GM21576 (cell line): ENCODE results near the gene PPARGC1A.

Experiments
- ATAC-seq: cut with Tn5 transposase; IDR thresholded peaks from one replicate; pipeline ENCODE4 v1.9.1; 2021; ENCODE audit warnings: mild to moderate bottlenecking, moderate library complexity; ENCODE audit not compliant: unreplicated experiment

Gene PPARGC1A

DNA sequence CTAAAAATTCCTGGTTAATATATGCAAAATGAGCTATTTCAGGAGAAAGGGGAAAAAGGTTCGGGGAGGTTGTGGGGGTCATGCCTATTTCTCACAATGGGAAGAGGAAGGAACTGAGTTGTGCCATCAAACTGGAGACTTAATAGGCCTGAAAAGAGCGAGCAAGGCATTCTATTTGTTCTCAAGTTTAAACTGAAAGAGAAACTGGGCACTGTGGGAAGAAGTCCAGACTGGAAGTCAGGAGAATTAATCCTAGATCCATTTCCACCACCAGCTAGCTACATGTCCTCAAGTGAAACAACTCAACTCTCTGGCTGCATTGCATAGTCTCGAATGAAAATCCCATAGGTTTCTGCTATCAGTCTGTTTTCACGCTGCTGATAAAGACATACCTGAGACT, 50.6 kb downstream of the PPARGC1A start:
- ATAC-seq = no peak

DNA sequence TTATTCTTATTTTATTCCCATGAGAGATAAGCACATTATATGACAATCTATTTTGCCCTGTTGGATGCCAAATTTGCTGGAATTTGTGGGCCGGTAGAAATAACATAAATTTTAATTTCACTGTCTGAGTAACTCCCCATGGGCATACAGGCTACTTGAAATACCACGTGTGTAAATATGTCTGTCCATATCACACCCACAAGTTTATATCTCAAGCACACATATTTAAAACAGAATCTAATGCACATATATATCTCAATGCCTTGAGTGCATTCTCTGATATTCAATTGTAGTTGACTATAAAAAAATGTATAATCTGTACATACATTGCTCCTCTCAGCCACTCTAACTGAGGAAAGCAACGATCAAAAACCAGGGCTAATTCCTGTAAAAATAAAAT, 51.2 kb downstream of the PPARGC1A start:
- no peak for ATAC-seq

DNA sequence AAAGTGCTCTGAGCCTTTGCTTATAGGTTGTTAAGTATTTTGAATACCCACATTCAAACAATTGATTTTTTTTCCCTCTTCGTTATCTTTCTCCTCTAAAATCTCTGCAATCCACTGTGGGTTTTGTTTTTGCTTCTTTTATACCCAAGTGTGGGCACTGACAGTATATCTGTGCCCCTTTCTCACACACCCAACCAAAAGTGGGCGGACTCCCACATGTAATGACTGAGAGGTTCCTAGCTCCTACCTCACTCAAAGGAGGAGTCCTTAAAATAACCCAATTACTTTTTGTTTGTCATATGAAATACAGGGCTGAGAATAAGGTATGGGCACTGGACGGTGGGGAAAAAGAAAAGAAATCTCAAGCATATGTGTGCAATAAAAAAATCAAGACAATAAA, 51.7 kb downstream of the PPARGC1A start:
- no peak for ATAC-seq

DNA sequence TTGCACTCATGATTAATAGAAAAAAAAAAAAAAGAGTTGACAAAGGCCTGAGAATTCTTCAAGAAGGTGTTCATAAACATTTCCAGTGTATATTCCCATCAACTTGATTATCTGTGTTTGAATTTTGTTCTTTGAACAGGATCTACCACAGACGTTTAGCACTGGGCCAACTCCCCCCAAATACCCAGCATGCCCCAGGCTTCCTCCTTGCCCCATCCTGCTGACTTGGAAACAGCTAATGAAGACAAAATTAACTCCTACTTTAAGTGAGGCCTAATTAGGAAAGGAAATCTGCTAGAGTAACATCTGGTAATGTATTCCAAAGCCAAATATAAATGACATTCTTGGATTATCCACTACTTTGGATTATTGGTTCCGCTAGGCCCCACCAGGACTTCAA, 52.5 kb downstream of the PPARGC1A start:
- no peak for ATAC-seq

DNA sequence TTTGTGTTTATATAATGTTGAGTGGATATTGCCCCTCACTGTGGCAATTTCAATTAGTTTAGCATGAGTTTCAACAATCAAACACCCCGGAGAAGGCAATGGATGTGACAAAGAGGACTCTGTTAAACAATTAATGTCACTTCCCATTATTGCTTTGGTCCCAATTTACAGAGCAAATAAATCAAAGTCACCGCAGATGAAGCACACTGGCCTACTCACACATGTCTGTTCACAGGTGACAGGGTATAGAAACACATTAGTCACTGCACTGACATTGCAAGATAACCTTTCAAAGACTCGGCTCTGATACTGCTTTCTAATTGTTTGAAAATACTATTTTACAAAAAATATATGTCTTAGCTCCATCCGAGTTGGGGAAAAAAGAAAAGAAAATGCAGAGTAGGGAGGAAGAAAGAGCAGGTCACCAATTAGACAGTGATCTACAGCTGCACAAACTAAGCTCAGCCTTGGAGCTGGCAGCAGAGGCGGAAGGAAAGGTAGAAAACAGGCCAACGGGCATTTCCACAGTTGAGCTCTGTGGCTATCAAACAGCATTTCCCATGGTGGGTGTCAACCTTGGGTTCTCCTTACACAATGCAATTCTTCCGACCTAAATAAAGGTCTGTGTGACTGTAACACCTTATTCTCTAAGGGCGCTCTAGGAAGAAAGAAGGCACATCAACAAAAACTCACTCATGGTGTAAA, 53.9 kb downstream of the PPARGC1A start:
- ATAC-seq = no peak

DNA sequence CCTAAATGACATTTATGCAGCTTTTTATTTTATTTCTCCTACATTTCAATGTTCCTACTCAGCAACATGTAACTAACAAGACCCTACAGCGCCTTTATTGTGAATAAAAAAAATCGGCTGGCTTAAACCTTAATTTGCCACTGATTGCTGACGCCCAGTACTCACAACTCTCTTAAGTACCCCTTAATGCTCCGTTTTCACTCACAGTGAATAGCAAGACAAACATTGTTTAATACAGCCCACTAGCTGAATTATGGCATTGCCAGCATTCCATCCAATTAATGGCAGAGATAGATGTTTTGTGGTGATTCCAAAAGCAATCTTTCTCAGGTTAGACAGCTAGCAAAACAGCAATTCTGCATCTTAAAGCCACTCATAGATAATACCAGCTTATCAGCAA, 61.1 kb downstream of the PPARGC1A start:
- no peak for ATAC-seq

DNA sequence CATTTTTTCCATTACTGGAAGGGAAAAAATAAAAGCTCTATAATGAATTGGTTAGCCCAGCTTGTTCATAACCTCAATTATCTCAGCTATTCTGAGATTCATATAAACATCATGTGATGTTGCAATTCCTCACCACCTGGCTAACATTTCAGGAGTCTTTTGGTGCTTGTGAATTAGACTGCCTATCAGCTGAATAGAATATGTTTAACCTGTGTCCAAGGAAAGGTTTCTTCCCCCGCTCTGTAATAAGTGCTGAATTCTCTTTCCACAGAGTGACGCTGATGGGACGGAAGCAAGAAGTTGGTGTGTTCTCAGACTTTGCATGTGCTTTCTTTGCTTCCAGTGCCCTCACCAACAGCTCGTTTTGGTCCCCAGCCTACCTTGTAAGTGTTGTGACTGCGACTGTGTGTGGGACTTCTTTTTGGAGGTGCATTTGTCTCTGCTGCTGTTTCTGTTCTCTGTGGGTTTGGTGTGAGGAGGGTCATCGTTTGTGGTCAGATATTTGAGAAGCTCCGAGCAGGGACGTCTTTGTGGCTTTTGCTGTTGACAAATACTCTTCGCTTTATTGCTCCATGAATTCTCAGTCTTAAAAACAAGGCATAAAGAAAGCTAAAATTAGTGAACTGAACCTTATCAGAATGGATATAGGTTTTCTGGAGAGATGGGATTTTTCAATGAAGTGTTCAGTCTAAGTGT, 61.7 kb downstream of the PPARGC1A start:
- no peak for ATAC-seq

DNA sequence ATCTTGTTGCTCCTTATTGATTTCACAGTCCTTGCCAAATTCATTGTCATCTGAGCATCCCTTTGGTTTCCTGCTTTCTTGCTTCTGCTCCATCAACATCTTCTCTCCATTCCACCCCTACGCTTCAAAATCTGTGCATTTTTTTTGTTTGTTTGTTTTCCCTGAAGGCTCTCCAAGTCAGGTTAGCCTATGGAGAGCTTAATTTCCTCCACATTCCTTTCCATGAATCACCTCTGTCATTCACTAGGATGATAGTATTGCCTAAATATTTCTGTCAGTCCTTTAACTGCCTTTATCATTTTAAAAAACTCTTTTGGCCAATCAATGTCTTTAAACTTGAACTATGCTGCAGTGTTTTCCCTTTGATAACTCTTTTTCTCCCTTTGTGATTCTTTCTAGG, 67.7 kb downstream of the PPARGC1A start:
- ATAC-seq = no peak

DNA sequence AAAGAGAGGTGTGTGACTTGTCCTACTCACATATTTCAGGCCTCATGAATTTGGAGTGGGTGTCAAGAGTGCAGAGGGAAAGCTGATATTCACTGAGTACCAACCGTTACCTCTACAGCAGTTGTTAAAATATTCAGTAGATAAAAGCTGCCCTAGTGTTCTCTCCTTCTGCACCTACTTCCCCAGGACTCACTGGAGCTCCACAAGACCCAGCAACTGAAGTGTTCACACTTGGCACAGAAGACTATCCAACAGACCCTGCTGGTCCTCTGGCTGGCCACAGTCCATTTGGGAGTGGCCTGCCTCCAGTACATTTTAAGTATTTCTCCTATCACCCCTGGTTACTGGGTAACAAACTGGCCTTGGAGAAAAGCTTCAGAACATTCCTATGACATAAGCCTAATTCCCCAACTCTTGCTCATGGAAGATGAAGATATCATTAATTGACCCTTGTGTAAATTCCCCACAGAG, 70.8 kb downstream of the PPARGC1A start:
- no peak for ATAC-seq

DNA sequence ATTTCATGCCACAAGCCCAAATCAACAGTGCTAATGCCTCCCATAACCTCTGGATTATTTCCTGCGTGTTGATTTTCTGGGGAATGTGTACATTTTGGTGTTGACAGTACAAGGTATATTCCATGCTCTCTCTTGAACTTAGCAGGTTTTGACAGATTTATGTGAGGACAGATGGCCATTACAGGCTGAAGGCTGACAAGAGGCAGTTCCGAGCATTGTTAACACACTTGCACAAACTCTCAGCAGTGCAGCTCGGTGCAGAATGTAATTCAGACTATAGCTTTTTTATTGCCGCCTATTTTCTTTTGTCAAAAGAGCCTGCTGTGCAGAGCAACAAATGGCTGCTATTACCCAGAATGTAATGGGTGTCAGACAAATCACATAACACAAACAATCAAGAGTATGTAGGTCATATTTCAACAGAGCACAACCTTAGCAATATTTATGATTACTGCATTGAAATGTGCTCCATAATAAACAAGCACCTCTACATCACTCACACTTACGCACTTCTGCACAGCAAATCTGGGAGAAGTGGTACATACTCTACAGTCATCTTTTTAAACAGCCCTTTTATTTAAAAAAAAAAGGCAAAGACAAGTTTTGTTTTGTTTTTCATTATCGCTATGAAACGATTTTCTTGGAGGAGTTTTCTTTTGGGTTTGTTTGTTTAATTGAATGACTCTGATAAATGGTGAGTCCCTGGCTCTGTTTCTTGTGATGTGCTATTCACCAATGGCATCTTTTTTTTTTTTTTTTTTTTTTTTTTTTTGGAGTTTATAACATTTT, 71.6 kb downstream of the PPARGC1A start:
- ATAC-seq = no peak

DNA sequence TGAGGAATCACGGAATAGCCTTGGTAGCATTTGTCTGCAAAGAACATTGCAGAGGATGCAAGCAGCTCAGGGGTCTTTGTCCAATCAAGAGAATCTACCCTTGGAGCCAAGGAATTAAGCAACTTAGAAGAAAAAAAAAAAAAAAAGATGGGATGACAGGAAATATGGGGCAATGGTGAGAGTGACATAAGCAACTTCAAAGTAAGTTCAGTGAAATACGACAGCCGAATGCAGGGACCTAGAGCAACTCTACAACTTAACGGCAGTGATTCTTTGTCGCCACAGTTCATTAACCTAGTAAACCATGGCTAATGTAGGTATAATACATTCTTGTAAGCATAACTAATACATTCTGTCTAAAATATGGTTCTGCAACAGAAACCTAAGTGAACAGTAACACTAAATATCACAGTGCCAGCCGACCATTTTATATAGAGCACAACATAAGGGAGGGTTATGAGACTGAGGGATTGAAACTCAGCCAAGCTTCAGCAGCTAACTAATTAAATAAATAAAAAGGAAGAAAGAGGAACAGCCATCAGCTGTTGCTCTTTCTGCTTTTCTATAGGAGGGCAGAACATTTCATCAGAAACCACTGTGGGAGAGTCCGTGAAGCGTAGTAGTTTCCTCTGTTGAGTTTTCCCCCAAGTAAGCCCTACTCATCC, 74.7 kb downstream of the PPARGC1A start:
- ATAC-seq = no peak

DNA sequence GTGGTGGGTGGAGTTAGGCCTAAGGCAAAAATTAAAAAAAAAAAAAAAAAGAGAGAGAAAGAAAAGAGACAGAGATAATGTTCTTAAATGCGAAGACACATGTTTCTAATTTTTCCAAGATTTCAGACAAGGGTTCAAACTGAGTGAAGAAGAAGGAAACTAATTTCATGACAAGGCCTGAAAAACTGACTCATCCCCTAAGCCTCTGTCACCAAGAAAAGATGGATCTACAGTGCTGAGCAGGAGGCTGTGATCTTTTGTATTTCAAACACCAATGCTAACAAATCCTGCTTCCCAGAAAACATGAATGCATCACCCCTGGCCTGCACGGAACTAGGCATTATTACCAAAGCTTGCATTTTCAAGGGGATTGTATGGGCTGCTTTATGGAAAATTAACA, 75.3 kb downstream of the PPARGC1A start:
- no peak for ATAC-seq

DNA sequence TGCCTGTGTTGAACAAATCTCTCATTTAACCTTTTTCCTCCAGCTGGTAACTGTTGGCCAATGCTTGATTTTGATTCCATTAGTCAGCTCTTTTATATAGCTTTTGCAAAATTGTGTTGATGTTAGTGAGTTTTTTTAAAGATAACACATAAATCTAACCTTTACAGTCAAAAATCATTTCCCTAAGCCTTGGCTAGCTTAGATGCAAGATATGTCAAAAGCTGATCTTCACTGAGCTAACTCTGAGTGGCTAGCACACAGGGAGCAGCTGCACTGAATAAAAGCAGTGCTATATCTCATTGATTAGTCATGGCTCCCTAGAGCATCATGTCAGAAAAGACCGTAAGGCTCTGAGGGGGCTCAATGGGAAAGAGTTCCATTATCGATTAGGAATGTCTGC, 78.7 kb downstream of the PPARGC1A start:
- no peak for ATAC-seq

DNA sequence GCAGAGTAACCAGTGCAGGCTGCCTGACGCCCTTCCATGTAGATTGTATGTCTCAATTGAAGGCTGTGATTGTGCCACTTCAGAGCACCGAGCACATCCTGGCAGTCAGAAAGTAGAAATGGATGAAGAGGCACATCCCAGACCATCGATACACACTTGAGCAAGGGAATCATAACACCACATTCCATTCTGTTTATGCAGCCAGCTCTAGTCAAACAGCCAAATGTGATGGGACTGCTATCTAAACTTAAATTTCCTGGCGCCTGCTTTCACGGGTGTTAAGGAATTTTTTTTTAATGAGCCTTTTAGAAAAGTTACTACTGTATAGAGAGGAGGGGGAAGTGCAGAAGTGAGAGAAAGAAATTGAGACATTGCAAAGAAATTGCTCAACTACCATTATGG, 84.4 kb downstream of the PPARGC1A start:
- no peak for ATAC-seq

DNA sequence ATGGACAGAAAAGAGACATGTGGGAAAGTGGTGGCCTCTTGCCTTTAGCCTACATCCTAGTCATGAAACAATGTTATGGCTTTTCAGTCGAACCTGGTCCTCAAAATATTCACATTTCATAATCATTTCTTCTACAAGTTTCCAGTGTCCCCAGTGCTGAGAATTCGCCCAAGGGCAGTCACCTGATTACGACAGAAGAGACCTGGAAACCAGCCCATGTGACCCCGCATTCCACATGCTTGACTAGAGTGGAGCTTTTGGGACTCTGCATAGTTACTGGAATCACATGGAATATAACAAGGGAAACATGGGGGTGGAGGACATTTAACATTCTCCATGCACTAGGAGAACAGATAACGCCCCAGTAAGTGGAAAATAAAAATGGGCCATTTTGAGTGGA, 100.1 kb downstream of the PPARGC1A start:
- no peak for ATAC-seq

DNA sequence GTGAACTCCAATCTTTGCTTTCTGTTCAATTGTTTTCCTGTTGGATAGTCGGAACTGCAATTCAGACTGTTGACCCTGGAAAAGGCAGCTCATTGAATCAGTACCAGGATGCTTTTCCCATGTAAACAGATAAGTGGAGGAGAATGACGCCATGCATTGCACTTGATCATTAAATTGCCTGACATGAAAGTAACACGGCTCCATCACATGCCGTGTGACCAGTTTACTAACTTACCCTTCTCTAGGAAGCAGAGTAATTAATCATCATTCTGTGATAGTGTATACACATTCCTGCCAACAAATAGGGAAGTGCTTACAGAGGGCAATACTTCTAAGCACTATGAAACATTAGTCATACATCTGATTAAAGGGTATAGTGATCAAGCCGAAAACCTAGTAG, 101.4 kb downstream of the PPARGC1A start:
- ATAC-seq = no peak

DNA sequence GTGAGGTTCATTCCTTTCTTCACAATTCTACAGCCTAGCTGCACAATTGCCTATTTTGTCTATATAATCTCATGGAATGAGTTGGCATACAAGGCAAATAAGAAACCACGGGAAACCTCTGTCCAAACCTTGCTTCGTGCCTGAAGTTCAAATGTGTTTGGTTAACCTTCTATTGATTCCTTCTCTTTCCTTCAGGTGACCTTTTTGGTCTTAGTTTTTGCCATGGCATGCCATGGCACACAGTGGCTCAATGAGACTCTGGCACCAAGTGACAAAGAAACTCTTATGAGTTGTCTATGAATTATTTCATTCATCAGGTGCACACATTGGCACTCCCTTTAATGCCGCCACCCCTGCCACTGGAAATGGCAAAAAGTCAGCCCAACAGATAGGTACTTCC, 101.8 kb downstream of the PPARGC1A start:
- no peak for ATAC-seq

DNA sequence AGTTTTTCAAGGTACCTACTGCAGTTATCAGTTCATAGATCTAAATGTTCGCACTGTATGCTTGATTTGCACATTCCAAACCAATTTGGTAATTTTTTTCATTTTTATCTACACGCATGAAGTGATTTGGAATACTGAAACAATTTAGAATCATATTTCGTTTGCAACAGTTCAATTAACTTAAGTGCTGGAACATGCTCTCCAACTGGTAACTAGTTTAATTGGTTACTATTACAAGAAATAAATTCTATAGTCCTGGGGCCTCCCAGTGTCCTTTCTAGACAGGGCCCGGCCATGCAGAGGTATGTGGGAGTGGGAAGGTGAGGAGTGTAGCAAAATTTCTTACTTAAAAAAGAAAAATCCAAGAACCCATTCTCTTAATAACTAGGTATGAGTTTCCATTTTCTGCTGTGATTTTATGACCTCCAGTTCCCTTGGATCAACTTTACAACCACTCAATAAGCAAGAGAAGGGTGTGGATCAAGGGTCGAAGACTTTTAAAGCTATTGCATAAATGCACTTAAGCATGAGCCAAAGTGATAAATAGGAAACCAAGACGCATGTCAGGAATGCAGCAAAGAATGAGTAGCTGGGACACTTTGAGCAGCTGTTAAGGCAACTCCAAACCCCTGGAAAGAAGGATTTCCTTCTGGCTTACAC, 106.9 kb downstream of the PPARGC1A start:
- no peak for ATAC-seq

DNA sequence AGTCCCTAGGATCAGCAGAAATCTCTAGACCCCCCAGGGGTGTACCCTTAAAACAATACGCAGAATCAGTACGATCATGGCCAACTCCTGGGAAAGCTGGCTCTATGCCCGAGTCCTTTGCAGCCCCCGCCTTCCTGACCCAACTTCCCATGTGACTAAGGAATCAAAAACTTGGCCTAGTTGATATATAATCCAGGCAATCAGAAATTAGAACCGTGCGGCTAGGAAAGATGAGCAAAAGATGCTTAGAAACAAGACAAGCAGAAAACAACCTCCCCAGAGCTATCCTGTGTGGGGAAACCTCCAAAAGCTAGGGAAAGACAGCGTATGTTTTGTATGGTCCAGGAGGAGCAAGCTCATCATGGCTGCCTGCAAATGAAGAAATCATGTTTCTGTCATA, 110.0 kb downstream of the PPARGC1A start:
- no peak for ATAC-seq

DNA sequence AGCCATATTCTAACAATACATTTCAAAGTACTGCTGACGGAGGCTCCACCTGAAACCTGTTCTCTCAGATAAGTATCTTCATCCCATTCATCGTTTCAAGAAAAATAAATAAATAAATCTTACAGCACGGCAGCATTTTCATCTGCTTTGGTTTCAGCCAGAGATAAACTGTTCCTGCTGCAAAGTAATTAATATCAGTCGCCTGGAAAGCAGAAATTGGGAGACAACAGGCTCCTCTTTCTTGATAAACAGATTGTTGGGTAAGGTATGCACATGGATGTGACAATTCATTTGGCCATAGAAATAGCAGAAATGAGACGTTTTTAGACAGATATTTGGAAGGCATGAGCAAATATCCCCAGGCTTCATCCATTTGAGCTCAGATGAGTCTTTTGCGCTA, 110.4 kb downstream of the PPARGC1A start:
- no peak for ATAC-seq

DNA sequence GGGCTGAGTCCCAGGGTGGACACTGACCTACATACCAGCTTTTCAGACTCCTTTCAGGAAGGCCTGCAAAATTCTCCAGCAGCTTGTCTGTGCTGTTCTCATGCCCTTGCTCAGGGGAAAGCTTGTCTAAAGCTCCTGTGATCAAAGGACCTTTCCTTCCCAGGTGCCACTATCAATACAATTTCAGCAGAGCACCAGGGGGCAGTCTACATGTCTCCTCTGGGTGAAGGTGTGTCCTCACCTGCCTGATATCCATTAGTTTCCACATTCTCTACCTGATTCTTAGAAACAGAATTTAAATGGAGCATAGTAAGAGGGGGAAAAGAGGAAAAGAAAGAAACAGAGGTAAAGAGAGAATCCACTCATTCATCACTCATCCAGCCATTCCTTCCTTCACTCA, 114.2 kb downstream of the PPARGC1A start:
- no peak for ATAC-seq
